Ishikawa (cell line): ENCODE results near the gene ATXN10.

Source experiments
- EP300 ChIP-seq: IDR thresholded peaks from 2 replicates; pipeline ENCODE4 v1.6.1; 2012; ENCODE audit warnings: borderline replicate concordance
- MAX ChIP-seq: IDR thresholded peaks from 2 replicates; pipeline ENCODE4 v1.6.1; 2012
- RAD21 ChIP-seq: IDR thresholded peaks from 2 replicates; pipeline ENCODE4 v1.6.1; 2012; ENCODE audit warnings: low read depth
- REST ChIP-seq: IDR thresholded peaks from 2 replicates; pipeline ENCODE4 v1.6.1; 2012; ENCODE audit warnings: low read depth, mild to moderate bottlenecking
- TAF1 ChIP-seq: IDR thresholded peaks from 2 replicates; pipeline ENCODE4 v1.6.1; 2012; ENCODE audit warnings: low read depth, mild to moderate bottlenecking
- TCF12 ChIP-seq: IDR thresholded peaks from 2 replicates; pipeline ENCODE4 v1.6.1; 2012; ENCODE audit warnings: low read depth
- TEAD4 ChIP-seq: IDR thresholded peaks from 2 replicates; pipeline ENCODE4 v1.6.1; 2012
- YY1 ChIP-seq: IDR thresholded peaks from 2 replicates; pipeline ENCODE4 v1.6.1; 2012; ENCODE audit warnings: low read depth

DNA sequence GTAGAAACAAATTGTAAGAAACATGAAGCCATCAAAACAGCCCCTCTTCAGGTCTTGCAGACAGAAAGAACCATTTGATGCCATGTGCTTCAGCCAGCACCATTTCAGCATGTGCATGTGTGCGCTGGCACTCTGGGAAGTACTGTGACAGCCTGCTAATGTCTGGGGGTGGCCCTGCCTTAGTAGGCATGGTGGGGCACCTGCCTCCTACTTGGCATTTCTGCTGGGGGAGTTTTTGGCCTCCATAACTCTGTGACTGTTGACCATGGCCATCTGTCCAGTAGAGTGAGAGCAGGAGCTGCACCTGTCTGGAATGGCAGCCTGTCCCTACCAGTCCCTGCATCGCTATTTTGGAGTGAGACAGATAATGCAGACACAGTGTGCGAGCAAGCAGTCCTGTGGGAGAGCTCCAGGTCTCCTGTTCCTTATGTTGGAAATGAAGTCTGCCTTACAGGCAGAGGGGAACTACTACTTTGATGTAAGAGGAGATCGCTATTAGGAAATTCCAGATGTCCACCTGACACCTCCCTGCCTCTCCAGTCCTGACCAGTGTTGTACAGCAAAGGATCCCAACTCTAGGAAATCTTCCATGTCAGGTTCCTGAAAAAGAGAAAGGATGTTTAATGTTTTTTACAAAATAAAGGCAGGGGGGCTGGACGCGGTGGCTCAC is 102.5 kb downstream of the ATXN10 start:
- TF ChIP-seq EP300 (no peak), TAF1 (no peak), TEAD4 (no peak), TCF12 (no peak), REST (no peak), YY1 (no peak), MAX (no peak), RAD21 (no peak)
